SU-DHL-6 (cell line): ENCODE results near the gene SLC18A3.

Experiments
- H2AFZ ChIP-seq: fragments of 200-600 bp; sonication (generic); 2 replicates; pipeline ENCODE4 v1.6.1; 2014; ENCODE audit warnings: low read depth, mild to moderate bottlenecking, moderate library complexity, mixed read lengths, antibody characterized with exemption, low read length; ENCODE audit not compliant: severe bottlenecking
- H3F3A ChIP-seq: fragments of 200-600 bp; shearing (Covaris generic); 2 replicates; pipeline ENCODE4 v1.6.0; 2016; ENCODE audit warnings: antibody characterized with exemption, mild to moderate bottlenecking; ENCODE audit not compliant: insufficient read depth
- H3K27ac ChIP-seq: fragments of 200-600 bp; sonication (generic); 2 replicates; pipeline ENCODE4 v1.5.1; 2016; ENCODE audit warnings: low read depth, mild to moderate bottlenecking, low read length, moderate library complexity, mixed read lengths
- H3K27me3 ChIP-seq: fragments of 200-600 bp; sonication (generic), shearing (Covaris generic); 2 replicates; pipeline ENCODE4 v1.6.0; 2014; ENCODE audit warnings: mild to moderate bottlenecking, low read length
- H3K36me3 ChIP-seq: fragments of 200-600 bp; sonication (generic); 2 replicates; pipeline ENCODE4 v1.6.1; 2014; ENCODE audit warnings: mild to moderate bottlenecking, low read length, mixed read lengths
- H3K4me2 ChIP-seq: fragments of 300-600, 200-600 bp; shearing (Covaris generic), sonication (generic); 2 replicates; pipeline ENCODE4 v1.6.0; 2014; ENCODE audit warnings: low read length, low read depth, mild to moderate bottlenecking; ENCODE audit not compliant: poor library complexity, severe bottlenecking
- H3K4me3 ChIP-seq: fragments of 200-600 bp; sonication (generic); 2 replicates; pipeline ENCODE4 v1.5.1; 2014; ENCODE audit warnings: antibody characterized with exemption, low read length, mild to moderate bottlenecking, mixed read lengths; ENCODE audit not compliant: insufficient read depth, poor library complexity, severe bottlenecking
- H3K79me2 ChIP-seq: fragments of 200-600 bp; sonication (generic); 2 replicates; pipeline ENCODE4 v1.6.1; 2014; ENCODE audit warnings: mild to moderate bottlenecking, low read length, moderate library complexity; ENCODE audit not compliant: insufficient read depth
- H3K9ac ChIP-seq: fragments of 200-600 bp; sonication (generic); 2 replicates; pipeline ENCODE4 v1.7.0; 2014; ENCODE audit warnings: mild to moderate bottlenecking, low read length
- H3K9me2 ChIP-seq: fragments of 200-600 bp; sonication (generic); replicated peaks from 2 replicates; pipeline ENCODE4 v1.6.1; 2014; ENCODE audit warnings: low read length; ENCODE audit not compliant: insufficient read depth
- H3K9me3 ChIP-seq: fragments of 200-600 bp; sonication (generic); 2 replicates; pipeline ENCODE4 v1.6.1; 2014; ENCODE audit warnings: low read length, mixed read lengths; ENCODE audit not compliant: insufficient read depth
- H4K20me1 ChIP-seq: fragments of 200-600 bp; sonication (generic); 2 replicates; pipeline ENCODE4 v1.6.1; 2014; ENCODE audit warnings: low read depth, mild to moderate bottlenecking, antibody characterized with exemption, low read length, moderate library complexity, mixed read lengths
- CTCF ChIP-seq: fragments of 200-600 bp; sonication (generic); IDR thresholded peaks from one replicate; pipeline ENCODE4 v1.5.1; 2017; ENCODE audit warnings: antibody characterized with exemption, mild to moderate bottlenecking, low read length, moderate library complexity; ENCODE audit not compliant: insufficient read depth, poor library complexity, severe bottlenecking
- EZH2phosphoT487 ChIP-seq: fragments of 200-600 bp; sonication (generic), shearing (Covaris generic); conservative IDR thresholded peaks from 2 replicates; pipeline ENCODE4 v1.6.1; 2018; ENCODE audit warnings: mild to moderate bottlenecking, antibody characterized with exemption, low read length, moderate library complexity, mixed read lengths

SLC18A3 gene

GRCh38 chr10:49653273-49653929, 43.3 kb downstream of the SLC18A3 start:
- TF ChIP-seq EZH2phosphoT487 (no peak), CTCF (no peak)
- Histone ChIP-seq H3K9ac (no peak overlapping the region), H3K9me3 (peaks cover under 1% of the 10 kb centered on the region; the same call in 1 of the 2 replicates), H3K4me2 (no peak overlapping the region), H3K27me3 (no peaks in the 10 kb centered on the region), H3K9me2 (no peaks in the 10 kb centered on the region), H2AFZ (no peak overlapping the region), H3K4me3 (no peak overlapping the region), H3F3A (no peaks in the 10 kb centered on the region), H3K27ac (no peak overlapping the region), H3K36me3 (no peaks in the 10 kb centered on the region), H3K79me2 (no peaks in the 10 kb centered on the region), H4K20me1 (no peaks in the 10 kb centered on the region)

GRCh38 chr10:49654036-49654693, 44.1 kb downstream of the SLC18A3 start:
- H3K9ac ChIP-seq, result no peak overlapping the region
- H3K79me2 ChIP-seq, result no peaks in the 10 kb centered on the region
- no peaks in the 10 kb centered on the region for H3F3A ChIP-seq
- H2AFZ ChIP-seq, result no peak overlapping the region
- no peaks in the 10 kb centered on the region for H3K27me3 ChIP-seq
- no peak overlapping the region for H3K27ac ChIP-seq
- H3K9me3 ChIP-seq, result peaks cover 8% of the 10 kb centered on the region; the same call in 1 of the 2 replicates
- no peak overlapping the region for H3K4me3 ChIP-seq
- no peak overlapping the region for H3K4me2 ChIP-seq
- no peaks in the 10 kb centered on the region for H4K20me1 ChIP-seq
- no peaks in the 10 kb centered on the region for H3K9me2 ChIP-seq
- TF ChIP-seq CTCF, result no peak
- TF ChIP-seq EZH2phosphoT487, result no peak
- H3K36me3 ChIP-seq, result no peaks in the 10 kb centered on the region

- H3K27me3 ChIP-seq, result no peaks in the 10 kb centered on the region
- TF ChIP-seq EZH2phosphoT487, result no peak
- TF ChIP-seq CTCF, result no peak
These were observed 45.0 kb downstream of the SLC18A3 start for GRCh38 chr10:49655099-49655498.

More at GRCh38 chr10:49655099-49655498, 45.0 kb downstream of the SLC18A3 start:
- H4K20me1 ChIP-seq, result no peaks in the 10 kb centered on the region
- no peak overlapping the region for H3K4me2 ChIP-seq
- H3K9me3 ChIP-seq, result peaks cover 10% of the 10 kb centered on the region; the same call in 1 of the 2 replicates
- no peak overlapping the region for H3K9ac ChIP-seq
- H3K9me2 ChIP-seq, result no peaks in the 10 kb centered on the region
- no peaks in the 10 kb centered on the region for H3K36me3 ChIP-seq
- no peaks in the 10 kb centered on the region for H3F3A ChIP-seq
- no peaks in the 10 kb centered on the region for H3K79me2 ChIP-seq
- H2AFZ ChIP-seq, result no peak overlapping the region
- H3K27ac ChIP-seq, result no peak overlapping the region
- H3K4me3 ChIP-seq, result no peak overlapping the region
